ENCODE measurements around the gene FGFR3. TPM values are rescaled to one million over a fixed set of nuclear protein-coding genes. Genes with fewer than 3 reads are reported as not detected.

The FGFR3 gene
- total and polyA plus RNA-seq, 9 of the 15 experiments (the other 6 are each of a cell fraction or from before 2014, with no cell fraction given) = 1.2 to 60.4 (median 12.7) TPM

DNA sequence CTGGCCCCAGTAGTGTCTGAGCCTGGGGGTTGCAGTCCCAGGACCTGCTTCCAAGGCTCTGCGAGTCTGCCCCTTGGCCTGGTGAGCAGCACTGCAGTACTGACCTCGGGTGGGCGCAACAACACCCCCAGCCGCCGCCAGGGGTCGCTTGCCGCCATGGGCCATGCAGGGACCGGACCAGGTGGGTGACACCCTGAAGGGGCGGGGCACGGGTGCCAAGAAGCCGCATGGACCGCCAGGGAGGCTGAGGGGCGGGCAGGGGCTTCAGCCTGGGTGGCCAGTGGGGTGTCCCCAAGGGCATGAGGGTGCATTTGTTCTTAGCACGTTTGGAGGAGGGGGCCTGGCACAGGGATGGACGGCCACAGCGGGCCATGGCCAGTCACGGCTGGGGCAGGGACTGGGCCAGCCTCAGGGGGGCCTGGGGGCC, 46.8 kb upstream of the FGFR3 start (continued):
- TF ChIP-seq PTTG1 (tag; IDR thresholded peaks at IDR 0.05; ENCODE audit: low read depth) (no peak), NBN (IDR thresholded peaks at IDR 0.05; ENCODE audit: low read depth) (no peak), IRF9 (tag; IDR thresholded peaks at IDR 0.05) (no peak), ESRRA (IDR thresholded peaks at IDR 0.05; ENCODE audit: borderline replicate concordance, low read depth) (no peak), ZNF217 (CRISPR knock-in tag; IDR thresholded peaks at IDR 0.05) (no peak), RUNX1 (IDR thresholded peaks at IDR 0.05; ENCODE audit: low read depth) (no peak), CTBP1 (IDR thresholded peaks at IDR 0.05; ENCODE audit: borderline replicate concordance) (peak; percentile 38; the same call in 1 of the 2 replicates), RFX1 (IDR thresholded peaks at IDR 0.05) (no peak), MIER1 (IDR thresholded peaks at IDR 0.05; ENCODE audit: low read depth) (no peak), NR3C1 (CRISPR knock-in tag; IDR thresholded peaks at IDR 0.05) (no peak), HNRNPLL (IDR thresholded peaks at IDR 0.05; ENCODE audit: low read depth, low read length, poor library complexity, severe bottlenecking) (no peak), GABPA (tag; conservative IDR thresholded peaks at IDR 0.05; ENCODE audit: low read depth) (no peak), ZNF561 (CRISPR knock-in tag; conservative IDR thresholded peaks at IDR 0.05) (no peak), RCOR1 (IDR thresholded peaks at IDR 0.05; ENCODE audit: borderline replicate concordance in 1 of 2, low read depth in 2 of 2, low read length in 2 of 2) (no peak), SREBF1 (IDR thresholded peaks at IDR 0.05; ENCODE audit: borderline replicate concordance, low read depth, low read length) (no peak), ZNF134 (CRISPR knock-in tag; conservative IDR thresholded peaks at IDR 0.05) (no peak), MTA1 (IDR thresholded peaks at IDR 0.05; ENCODE audit: borderline replicate concordance) (no peak), MECOM (CRISPR knock-in tag; IDR thresholded peaks at IDR 0.05) (no peak)
- TF ChIP-seq, protein P1, sequence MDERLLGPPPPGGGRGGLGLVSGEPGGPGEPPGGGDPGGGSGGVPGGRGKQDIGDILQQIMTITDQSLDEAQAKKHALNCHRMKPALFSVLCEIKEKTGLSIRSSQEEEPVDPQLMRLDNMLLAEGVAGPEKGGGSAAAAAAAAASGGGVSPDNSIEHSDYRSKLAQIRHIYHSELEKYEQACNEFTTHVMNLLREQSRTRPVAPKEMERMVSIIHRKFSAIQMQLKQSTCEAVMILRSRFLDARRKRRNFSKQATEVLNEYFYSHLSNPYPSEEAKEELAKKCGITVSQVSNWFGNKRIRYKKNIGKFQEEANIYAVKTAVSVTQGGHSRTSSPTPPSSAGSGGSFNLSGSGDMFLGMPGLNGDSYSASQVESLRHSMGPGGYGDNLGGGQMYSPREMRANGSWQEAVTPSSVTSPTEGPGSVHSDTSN (CRISPR knock-in tag; IDR thresholded peaks at IDR 0.05; ENCODE audit: low read depth) = no peak
- TF ChIP-seq, protein P1 (tag; conservative IDR thresholded peaks at IDR 0.05; ENCODE audit: low read depth) = no peak
- TF ChIP-seq, protein P2, sequence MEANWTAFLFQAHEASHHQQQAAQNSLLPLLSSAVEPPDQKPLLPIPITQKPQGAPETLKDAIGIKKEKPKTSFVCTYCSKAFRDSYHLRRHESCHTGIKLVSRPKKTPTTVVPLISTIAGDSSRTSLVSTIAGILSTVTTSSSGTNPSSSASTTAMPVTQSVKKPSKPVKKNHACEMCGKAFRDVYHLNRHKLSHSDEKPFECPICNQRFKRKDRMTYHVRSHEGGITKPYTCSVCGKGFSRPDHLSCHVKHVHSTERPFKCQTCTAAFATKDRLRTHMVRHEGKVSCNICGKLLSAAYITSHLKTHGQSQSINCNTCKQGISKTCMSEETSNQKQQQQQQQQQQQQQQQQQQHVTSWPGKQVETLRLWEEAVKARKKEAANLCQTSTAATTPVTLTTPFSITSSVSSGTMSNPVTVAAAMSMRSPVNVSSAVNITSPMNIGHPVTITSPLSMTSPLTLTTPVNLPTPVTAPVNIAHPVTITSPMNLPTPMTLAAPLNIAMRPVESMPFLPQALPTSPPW (CRISPR knock-in tag; IDR thresholded peaks at IDR 0.05) = peak; percentile 64
- TF ChIP-seq, protein P3, sequence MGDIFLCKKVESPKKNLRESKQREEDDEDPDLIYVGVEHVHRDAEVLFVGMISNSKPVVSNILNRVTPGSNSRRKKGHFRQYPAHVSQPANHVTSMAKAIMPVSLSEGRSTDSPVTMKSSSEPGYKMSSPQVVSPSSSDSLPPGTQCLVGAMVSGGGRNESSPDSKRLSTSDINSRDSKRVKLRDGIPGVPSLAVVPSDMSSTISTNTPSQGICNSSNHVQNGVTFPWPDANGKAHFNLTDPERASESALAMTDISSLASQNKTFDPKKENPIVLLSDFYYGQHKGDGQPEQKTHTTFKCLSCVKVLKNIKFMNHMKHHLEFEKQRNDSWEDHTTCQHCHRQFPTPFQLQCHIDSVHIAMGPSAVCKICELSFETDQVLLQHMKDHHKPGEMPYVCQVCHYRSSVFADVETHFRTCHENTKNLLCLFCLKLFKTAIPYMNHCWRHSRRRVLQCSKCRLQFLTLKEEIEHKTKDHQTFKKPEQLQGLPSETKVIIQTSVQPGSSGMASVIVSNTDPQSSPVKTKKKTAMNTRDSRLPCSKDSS (IDR thresholded peaks at IDR 0.05; ENCODE audit: low read depth, partially characterized antibody) = no peak
- TF ChIP-seq, protein P4, sequence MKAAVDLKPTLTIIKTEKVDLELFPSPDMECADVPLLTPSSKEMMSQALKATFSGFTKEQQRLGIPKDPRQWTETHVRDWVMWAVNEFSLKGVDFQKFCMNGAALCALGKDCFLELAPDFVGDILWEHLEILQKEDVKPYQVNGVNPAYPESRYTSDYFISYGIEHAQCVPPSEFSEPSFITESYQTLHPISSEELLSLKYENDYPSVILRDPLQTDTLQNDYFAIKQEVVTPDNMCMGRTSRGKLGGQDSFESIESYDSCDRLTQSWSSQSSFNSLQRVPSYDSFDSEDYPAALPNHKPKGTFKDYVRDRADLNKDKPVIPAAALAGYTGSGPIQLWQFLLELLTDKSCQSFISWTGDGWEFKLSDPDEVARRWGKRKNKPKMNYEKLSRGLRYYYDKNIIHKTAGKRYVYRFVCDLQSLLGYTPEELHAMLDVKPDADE (conservative IDR thresholded peaks at IDR 0.05; ENCODE audit: control insufficient read depth, low read depth, low read length) = no peak
